ENCODE measurements around the gene USP16.

The USP16 gene

GRCh38 chr21:29034678-29035077 is 10.2 kb downstream of the USP16 start:
- no peak for DNase-seq

GRCh38 chr21:29052224-29052623 is 27.8 kb downstream of the USP16 start:
- DNase-seq, result no peak

- no peak for DNase-seq
These were observed 28.6 kb downstream of the USP16 start for GRCh38 chr21:29053011-29053553.

GRCh38 chr21:29053656-29054055 is 29.2 kb downstream of the USP16 start:
- DNase-seq, result no peak

- DNase-seq, result no peak
These were observed 30.6 kb downstream of the USP16 start for GRCh38 chr21:29055080-29055479.

GRCh38 chr21:29056005-29056404 is 31.5 kb downstream of the USP16 start:
- no peak for DNase-seq

- no peak for DNase-seq
These were observed 32.1 kb downstream of the USP16 start for GRCh38 chr21:29056538-29057050.

- DNase-seq, result no peak
These were observed 40.5 kb downstream of the USP16 start for GRCh38 chr21:29064850-29065481.

- DNase-seq, result no peak
These were observed 48.4 kb downstream of the USP16 start for GRCh38 chr21:29072873-29073221.

GRCh38 chr21:29073222-29074006 is 48.9 kb downstream of the USP16 start, which contains the start of gene CCT8:
Gene CCT8, minus strand, starts transcription at chr21:29073648. Its CDS starts 58 bp downstream, at chr21:29073590.
- peak; percentile 97 for DNase-seq

GRCh38 chr21:29074007-29074376 is 49.5 kb downstream of the USP16 start:
- no peak for DNase-seq

- no peak for DNase-seq
These were observed 50.3 kb downstream of the USP16 start for GRCh38 chr21:29074783-29075182.

- DNase-seq, result no peak
These were observed 51.4 kb downstream of the USP16 start for GRCh38 chr21:29075706-29076466.

- peak; percentile 82 for DNase-seq
These were observed 52.5 kb downstream of the USP16 start for GRCh38 chr21:29076731-29077640.

GRCh38 chr21:29077651-29078090 is 53.2 kb downstream of the USP16 start:
- DNase-seq, result no peak

GRCh38 chr21:29078869-29079767 is 54.6 kb downstream of the USP16 start:
- DNase-seq, result peak; percentile 67

- DNase-seq, result no peak
These were observed 56.0 kb downstream of the USP16 start for GRCh38 chr21:29080454-29080941.

- DNase-seq, result no peak
These were observed 57.8 kb downstream of the USP16 start for GRCh38 chr21:29082046-29082815.

GRCh38 chr21:29083306-29083705 is 58.8 kb downstream of the USP16 start:
- no peak for DNase-seq

- DNase-seq, result no peak
These were observed 59.9 kb downstream of the USP16 start for GRCh38 chr21:29084372-29084771.
